K562 (cell line): ENCODE data around the gene LRMDA. TPM values are rescaled to one million over a fixed set of nuclear protein-coding genes. Genes with fewer than 3 reads are reported as not detected.

Experiments used
- ATAC-seq: fragments of 200-7000 bp; cut with Tn5 transposase; 3 replicates; pipeline ENCODE4 v1.9.1; 2020; ENCODE audit warnings: moderate library complexity
- BruUV-seq: library from RNA; stranded (reverse); fragments of 400-500 nt; replicated peaks from 2 replicates; lab custom pipeline; 2021; lab: Mats Ljungman, UMichigan
- CTCF ChIA-PET: fragments of 300-600 bp; formaldehyde crosslinking; extraction: SDS; loops from one replicate; lab custom pipeline; 2021; ENCODE audit warnings: low intra/inter-chr PET ratio; lab: Yijun Ruan, JAX
- POLR2A ChIA-PET: fragments of 300-600, 350-650 bp; sonication (Branson Sonifier 250); formaldehyde crosslinking; extraction: SDS; loops from one replicate; lab custom pipeline; 2021; ENCODE audit warnings: antibody characterized with exemption, inconsistent platforms; lab: Yijun Ruan, JAX
- DNase-seq, 4 experiments: peaks; one replicate each; pipeline versions ENCODE4 v3.0.0 to v3.0.0-alpha.2; 2011 to 2018; ENCODE audit warnings: low spot score in 3 of 4, mixed read lengths in 3 of 4; ENCODE audit errors: extremely low read depth in 1 of 4
- FAIRE-seq: peaks from 2 replicates; lab custom pipeline; 2011; peaks lifted over from hg19 to GRCh38; lab: Jason Lieb, UNC
- H2AFZ ChIP-seq: 2 replicates; pipeline ENCODE4 v1.6.0; 2011; ENCODE audit warnings: low read depth, low read length, control low read depth, inconsistent platforms
- H3K27ac ChIP-seq: fragments of 200-600 bp; 3 replicates; pipeline ENCODE4 v1.8.0; 2011; ENCODE audit warnings: low read depth, mild to moderate bottlenecking, control low read depth, inconsistent platforms, low read length, moderate library complexity, mixed read lengths; ENCODE audit errors: extremely low read depth
- H3K27me3 ChIP-seq, 2 experiments: fragments of 300-600 bp in 1 of 2; 2 replicates in 1 of 2; 3 replicates in 1 of 2; pipeline versions ENCODE4 v1.6.0 to v1.8.0; 2011; ENCODE audit warnings: inconsistent platforms in 2 of 2, low read length in 2 of 2, mild to moderate bottlenecking in 1 of 2, mixed read lengths in 1 of 2, moderate library complexity in 1 of 2; ENCODE audit not compliant: control insufficient read depth in 2 of 2, insufficient read depth in 2 of 2
- H3K36me3 ChIP-seq: fragments of 300-600 bp; 3 replicates; pipeline ENCODE4 v1.8.0; 2011; ENCODE audit warnings: mild to moderate bottlenecking, low read length, inconsistent platforms; ENCODE audit not compliant: control insufficient read depth, insufficient read depth
- H3K4me1 ChIP-seq, 2 experiments: fragments of 200-600 bp in 1 of 2; replicated peaks in 1 of 2; 2 replicates in 1 of 2; 3 replicates in 1 of 2; pipeline versions ENCODE4 v1.5.1 to v1.8.0; 2011; ENCODE audit warnings: inconsistent platforms in 2 of 2, low read length in 2 of 2, mild to moderate bottlenecking in 1 of 2, mixed read lengths in 1 of 2, moderate library complexity in 1 of 2; ENCODE audit not compliant: control insufficient read depth in 2 of 2, insufficient read depth in 2 of 2
- H3K4me2 ChIP-seq: 2 replicates; pipeline ENCODE4 v1.6.1; 2011; ENCODE audit warnings: low read length, control low read depth, inconsistent platforms, mixed read lengths; ENCODE audit not compliant: insufficient read depth
- H3K4me3 ChIP-seq: fragments of 200-600 bp; sonication (generic), shearing (Covaris generic); 2 replicates; pipeline ENCODE4 v1.5.1; 2016; ENCODE audit warnings: control low read depth, inconsistent platforms
- H3K79me2 ChIP-seq: fragments of 200-600 bp; 3 replicates; pipeline ENCODE4 v1.8.0; 2011; ENCODE audit warnings: low read length, inconsistent platforms; ENCODE audit not compliant: control insufficient read depth, insufficient read depth
- H3K9ac ChIP-seq, 2 experiments: 2 replicates each; pipeline versions ENCODE4 v1.6.0 to v1.6.1; 2011; ENCODE audit warnings: low read depth in 2 of 2, low read length in 2 of 2, control low read depth in 1 of 2, inconsistent platforms in 1 of 2, mild to moderate bottlenecking in 1 of 2, mixed read lengths in 1 of 2; ENCODE audit not compliant: insufficient read depth in 1 of 2
- H3K9me1 ChIP-seq: one replicate; pipeline ENCODE4 v1.6.0; 2011; ENCODE audit warnings: inconsistent platforms, mild to moderate bottlenecking, low read length, moderate library complexity; ENCODE audit not compliant: control insufficient read depth, insufficient read depth
- H3K9me3 ChIP-seq: replicated peaks from 2 replicates; pipeline ENCODE4 v1.5.1; 2011; ENCODE audit warnings: low read depth, low read length, inconsistent platforms; ENCODE audit not compliant: control insufficient read depth, insufficient read depth
- H4K20me1 ChIP-seq: replicated peaks from 2 replicates; pipeline ENCODE4 v1.6.1; 2011; ENCODE audit warnings: low read length, inconsistent platforms, mixed read lengths; ENCODE audit not compliant: control insufficient read depth, insufficient read depth
- CXXC5 ChIP-seq: fragments of 250-450 bp; sonication (Bioruptor Pico); IDR thresholded peaks from 2 replicates; pipeline ENCODE4 v1.8.0; 2022; ENCODE audit warnings: inconsistent platforms, mild to moderate bottlenecking, moderate library complexity
- DIDO1 ChIP-seq: fragments of 450-650 bp; IDR thresholded peaks from 2 replicates; pipeline ENCODE4 v1.6.1; 2016; ENCODE audit warnings: low read depth, missing biosample characterization, missing genetic modification characterization
- GTF2F1 ChIP-seq: IDR thresholded peaks from 2 replicates; pipeline ENCODE4 v1.6.1; 2011; ENCODE audit warnings: low read depth, low read length, improper control_type of control experiment
- NELFE ChIP-seq: IDR thresholded peaks from 2 replicates; pipeline ENCODE4 v1.6.1; 2011; ENCODE audit warnings: mild to moderate bottlenecking; ENCODE audit not compliant: insufficient read depth, insufficient read length
- NFIC ChIP-seq: fragments of 450-650 bp; IDR thresholded peaks from 2 replicates; pipeline ENCODE4 v1.6.1; 2017; ENCODE audit warnings: mild to moderate bottlenecking, inconsistent platforms
- OTX1 ChIP-seq: fragments of 450-650 bp; formaldehyde crosslinking; IDR thresholded peaks from 2 replicates; pipeline ENCODE4 v1.4.0; 2022; ENCODE audit warnings: mild to moderate bottlenecking
- TRIM28 ChIP-seq: fragments of 450-650 bp; IDR thresholded peaks from 2 replicates; pipeline ENCODE4 v1.6.1; 2017
- ZC3H11A ChIP-seq: IDR thresholded peaks from 2 replicates; pipeline ENCODE4 v1.6.1; 2012; ENCODE audit warnings: low read depth, low read length, improper control_type of control experiment
- ZNF644 ChIP-seq: fragments of 200-800 bp; sonication (Bioruptor generic); IDR thresholded peaks from 2 replicates; pipeline ENCODE4 v1.6.1; 2016; ENCODE audit warnings: low read depth, missing genetic modification characterization, missing compliant biosample characterization
- WGBS: fragments of 100-300 bp; shearing (Covaris generic); methylation state at CpG from one replicate; pipeline ENCODE4 v1.1.6; 2016; ENCODE audit warnings: low coverage, mixed read lengths; ENCODE audit not compliant: insufficient coverage; ENCODE audit errors: missing lambda C conversion rate; 5-methylcytosine and 5-hydroxymethylcytosine counted together
- in situ Hi-C: fragments of 300-500 bp; cut with MboI; formaldehyde crosslinking; loops from 4 replicates; pipeline ENCODE4 v1.15.0; 2018; ENCODE audit warnings: inconsistent platforms, mixed read lengths
- intact Hi-C: fragments of 100-400 bp; cut with micrococcal nuclease; formaldehyde crosslinking; loops from 2 replicates; pipeline ENCODE4 v1.14.2; 2022
- polyA plus RNA-seq, 8 experiments: library from polyadenylated mRNA; depleted of rRNA in 4 of 8; stranded (reverse) in 5 of 8; unstranded in 3 of 8; fragments of >200 nt; fragmentation: Nextera tagmentation in 2 of 8; fragmentation: Illumina TruSeq in 1 of 8; extraction: Ambion mirVana in 2 of 8; extraction: Trizol in 1 of 8; gene quantifications; 2 replicates each; pipeline versions ENCODE4 v1.2.1 to v1.2.3, GENCODE V29; 2011 to 2014; ENCODE audit warnings: inconsistent platforms in 1 of 8, missing spikeins in 1 of 8
- total RNA-seq, 7 experiments: library from RNA; depleted of rRNA in 6 of 7; stranded (reverse); fragments of >200 nt in 6 of 7; fragmentation: Illumina TruSeq in 2 of 7; extraction: Trizol in 2 of 7; gene quantifications; 2 replicates each; pipeline versions ENCODE4 v1.2.1 to v1.2.3, GENCODE V29; 2011 to 2021; ENCODE audit warnings: low replicate concordance in 1 of 7
- TF ChIP-seq, protein P1 (sequence below): sonication (generic); formaldehyde crosslinking; IDR thresholded peaks from 2 replicates; pipeline ENCODE4 v1.8.0; 2022; ENCODE audit warnings: mild to moderate bottlenecking, low read depth, missing genetic modification reagents
- TF ChIP-seq, protein P2 (sequence below): sonication (generic); formaldehyde crosslinking; IDR thresholded peaks from 2 replicates; pipeline ENCODE4 v1.8.1; 2023; ENCODE audit warnings: mild to moderate bottlenecking, missing genetic modification reagents

LRMDA gene
- total and polyA plus RNA-seq, 9 of the 15 experiments (the other 6 are each of a cell fraction or from before 2014, with no cell fraction given): 0.25 TPM; not detected in 8

GRCh38 chr10:75448166-75448565, 16.7 kb downstream of the LRMDA start:
- 0% methylated on average over 1 of the region's 2 CpGs for WGBS
- CTCF ChIA-PET: no interaction called here
- no peak for DNase-seq
- FAIRE-seq: no peak
- H3K9me1 ChIP-seq: no peaks in the 10 kb centered on the region
- no peaks in the 10 kb centered on the region for H3K4me1 ChIP-seq
- in situ Hi-C loops (no loop called here), intact Hi-C loops (no loop called here)
- TF ChIP-seq ZNF644 (tag): no peak
- TF ChIP-seq GTF2F1: no peak
- TF ChIP-seq, protein P1, sequence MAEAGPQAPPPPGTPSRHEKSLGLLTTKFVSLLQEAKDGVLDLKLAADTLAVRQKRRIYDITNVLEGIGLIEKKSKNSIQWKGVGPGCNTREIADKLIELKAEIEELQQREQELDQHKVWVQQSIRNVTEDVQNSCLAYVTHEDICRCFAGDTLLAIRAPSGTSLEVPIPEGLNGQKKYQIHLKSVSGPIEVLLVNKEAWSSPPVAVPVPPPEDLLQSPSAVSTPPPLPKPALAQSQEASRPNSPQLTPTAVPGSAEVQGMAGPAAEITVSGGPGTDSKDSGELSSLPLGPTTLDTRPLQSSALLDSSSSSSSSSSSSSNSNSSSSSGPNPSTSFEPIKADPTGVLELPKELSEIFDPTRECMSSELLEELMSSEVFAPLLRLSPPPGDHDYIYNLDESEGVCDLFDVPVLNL: no peak
- no peak for TF ChIP-seq CXXC5 (CRISPR knock-in tag)
- TF ChIP-seq, protein P2, sequence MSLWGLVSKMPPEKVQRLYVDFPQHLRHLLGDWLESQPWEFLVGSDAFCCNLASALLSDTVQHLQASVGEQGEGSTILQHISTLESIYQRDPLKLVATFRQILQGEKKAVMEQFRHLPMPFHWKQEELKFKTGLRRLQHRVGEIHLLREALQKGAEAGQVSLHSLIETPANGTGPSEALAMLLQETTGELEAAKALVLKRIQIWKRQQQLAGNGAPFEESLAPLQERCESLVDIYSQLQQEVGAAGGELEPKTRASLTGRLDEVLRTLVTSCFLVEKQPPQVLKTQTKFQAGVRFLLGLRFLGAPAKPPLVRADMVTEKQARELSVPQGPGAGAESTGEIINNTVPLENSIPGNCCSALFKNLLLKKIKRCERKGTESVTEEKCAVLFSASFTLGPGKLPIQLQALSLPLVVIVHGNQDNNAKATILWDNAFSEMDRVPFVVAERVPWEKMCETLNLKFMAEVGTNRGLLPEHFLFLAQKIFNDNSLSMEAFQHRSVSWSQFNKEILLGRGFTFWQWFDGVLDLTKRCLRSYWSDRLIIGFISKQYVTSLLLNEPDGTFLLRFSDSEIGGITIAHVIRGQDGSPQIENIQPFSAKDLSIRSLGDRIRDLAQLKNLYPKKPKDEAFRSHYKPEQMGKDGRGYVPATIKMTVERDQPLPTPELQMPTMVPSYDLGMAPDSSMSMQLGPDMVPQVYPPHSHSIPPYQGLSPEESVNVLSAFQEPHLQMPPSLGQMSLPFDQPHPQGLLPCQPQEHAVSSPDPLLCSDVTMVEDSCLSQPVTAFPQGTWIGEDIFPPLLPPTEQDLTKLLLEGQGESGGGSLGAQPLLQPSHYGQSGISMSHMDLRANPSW: no peak
- TF ChIP-seq TRIM28: no peak
- no peak for TF ChIP-seq ZC3H11A
- TF ChIP-seq OTX1 (CRISPR knock-in tag): no peak
- no peak for TF ChIP-seq DIDO1 (tag)
- no peak for TF ChIP-seq NELFE
- no peak for TF ChIP-seq NFIC
- no peaks in the 10 kb centered on the region for H3K79me2 ChIP-seq
- peaks cover 8 to 19% of the 10 kb centered on the region in 2 experiments; a peak in 4 of 5 replicates for H3K27me3 ChIP-seq
- H4K20me1 ChIP-seq: no peaks in the 10 kb centered on the region
- no peak overlapping the region for H2AFZ ChIP-seq
- H3K27ac ChIP-seq: no peak overlapping the region
- BruUV-seq: no TSS peak
- H3K4me2 ChIP-seq: no peak overlapping the region
- POLR2A ChIA-PET: interaction anchor here (0.6 kb wide), 1 partner anchor 511 kb away, joined by 3 read pairs; no protein-coding TSS in a partner anchor
- peaks cover 6% of the 10 kb centered on the region for H3K9me3 ChIP-seq
- no peaks in the 10 kb centered on the region for H3K36me3 ChIP-seq
- no peak overlapping the region for H3K9ac ChIP-seq
- ATAC-seq: no peak
- no peak overlapping the region for H3K4me3 ChIP-seq
